ENCODE data around the gene SLC39A13.
A peak's percentile ranks its signal among the peaks of the same experiment; 100 is the strongest.

The SLC39A13 gene

GRCh38 chr11:47442514-47442913, 34.1 kb downstream of the SLC39A13 start:
- no peak for TF ChIP-seq GABPA (IDR thresholded peaks at IDR 0.05; ENCODE audit: low read depth)
- TF ChIP-seq CTCF (IDR thresholded peaks at IDR 0.05; ENCODE audit: insufficient read depth, low read length): no peak
- no peak for TF ChIP-seq REST (IDR thresholded peaks at IDR 0.05; ENCODE audit: insufficient replicate concordance, low read depth)
- no peak for TF ChIP-seq POLR2AphosphoS5 (IDR thresholded peaks at IDR 0.05; ENCODE audit: low read depth)
- TF ChIP-seq SPI1 (IDR thresholded peaks at IDR 0.05; ENCODE audit: borderline replicate concordance, low read depth): no peak
- Histone ChIP-seq H3K27me3 (ENCODE audit: insufficient read depth, poor library complexity, severe bottlenecking) (no peaks in the 10 kb centered on the region), H3K27ac (replicated peaks) (no peak overlapping the region), H3K4me3 (replicated peaks; ENCODE audit: insufficient read depth, low read length) (no peak overlapping the region)
- no peak for DNase-seq (ENCODE audit: low read depth in 1 of 2, low spot score in 1 of 2)

GRCh38 chr11:47443028-47443700, 34.8 kb downstream of the SLC39A13 start:
- peak in 1 of 2 experiments; percentile 25 for DNase-seq (ENCODE audit: low read depth in 1 of 2, low spot score in 1 of 2)
- Histone ChIP-seq H3K27me3 (ENCODE audit: insufficient read depth, poor library complexity, severe bottlenecking) (no peaks in the 10 kb centered on the region), H3K4me3 (replicated peaks; ENCODE audit: insufficient read depth, low read length) (no peak overlapping the region), H3K27ac (replicated peaks) (no peak overlapping the region)
- TF ChIP-seq CTCF (IDR thresholded peaks at IDR 0.05; ENCODE audit: insufficient read depth, low read length): no peak
- no peak for TF ChIP-seq POLR2AphosphoS5 (IDR thresholded peaks at IDR 0.05; ENCODE audit: low read depth)
- no peak for TF ChIP-seq SPI1 (IDR thresholded peaks at IDR 0.05; ENCODE audit: borderline replicate concordance, low read depth)
- no peak for TF ChIP-seq GABPA (IDR thresholded peaks at IDR 0.05; ENCODE audit: low read depth)
- TF ChIP-seq REST (IDR thresholded peaks at IDR 0.05; ENCODE audit: insufficient replicate concordance, low read depth): no peak

GRCh38 chr11:47443817-47444216, 35.4 kb downstream of the SLC39A13 start:
- no peak overlapping the region for H3K4me3 ChIP-seq (replicated peaks; ENCODE audit: insufficient read depth, low read length)
- no peak for TF ChIP-seq CTCF (IDR thresholded peaks at IDR 0.05; ENCODE audit: insufficient read depth, low read length)
- no peak for TF ChIP-seq SPI1 (IDR thresholded peaks at IDR 0.05; ENCODE audit: borderline replicate concordance, low read depth)
- no peak for TF ChIP-seq REST (IDR thresholded peaks at IDR 0.05; ENCODE audit: insufficient replicate concordance, low read depth)
- no peak for TF ChIP-seq GABPA (IDR thresholded peaks at IDR 0.05; ENCODE audit: low read depth)
- TF ChIP-seq POLR2AphosphoS5 (IDR thresholded peaks at IDR 0.05; ENCODE audit: low read depth): no peak
- DNase-seq (ENCODE audit: low read depth in 1 of 2, low spot score in 1 of 2): no peak
- H3K27ac ChIP-seq (replicated peaks): no peak overlapping the region
- no peaks in the 10 kb centered on the region for H3K27me3 ChIP-seq (ENCODE audit: insufficient read depth, poor library complexity, severe bottlenecking)

Measured in HL-60 (cell line).